HG02973 (cell line): ENCODE results near the gene SLC16A3.
A peak's percentile ranks its signal among the peaks of the same experiment; 100 is the strongest.
"Not testable (repeated sequence)": the region's sequence is repeated elsewhere in the genome, so short reads cannot be mapped to it uniquely, and the experiment has no call there.

Experiments used
- ATAC-seq: cut with Tn5 transposase; IDR thresholded peaks from one replicate; pipeline ENCODE4 v1.9.1; 2021; ENCODE audit warnings: moderate library complexity; ENCODE audit not compliant: unreplicated experiment

Gene SLC16A3

GRCh38 chr17:82259972-82260961, 31.4 kb downstream of the SLC16A3 start:
- not testable (repeated sequence) for ATAC-seq

- no peak for ATAC-seq
Measured at GRCh38 chr17:82262344-82262743, 33.5 kb downstream of the SLC16A3 start.

- no peak for ATAC-seq
Measured at GRCh38 chr17:82263641-82264040, 34.8 kb downstream of the SLC16A3 start.

GRCh38 chr17:82266142-82266541, 37.3 kb downstream of the SLC16A3 start:
- no peak for ATAC-seq

GRCh38 chr17:82267575-82268379, 38.9 kb downstream of the SLC16A3 start:
- no peak for ATAC-seq

- ATAC-seq = no peak
Measured at GRCh38 chr17:82269138-82269881, 40.5 kb downstream of the SLC16A3 start.

- ATAC-seq = no peak
Measured at GRCh38 chr17:82269882-82270500, 41.1 kb downstream of the SLC16A3 start.

GRCh38 chr17:82270651-82271050, 41.8 kb downstream of the SLC16A3 start:
- no peak for ATAC-seq

GRCh38 chr17:82271401-82271800, 42.6 kb downstream of the SLC16A3 start:
- no peak for ATAC-seq

GRCh38 chr17:82272495-82273326, 43.9 kb downstream of the SLC16A3 start:
- ATAC-seq = peak; percentile 11

GRCh38 chr17:82273327-82274133, 44.7 kb downstream of the SLC16A3 start, which contains the start of gene CSNK1D:
TSS of gene CSNK1D (minus strand) at chr17:82273700. CDS start at chr17:82273381, 319 bp downstream.
- ATAC-seq = peak; percentile 61

GRCh38 chr17:82274134-82275020, 45.5 kb downstream of the SLC16A3 start:
- no peak for ATAC-seq

- no peak for ATAC-seq
Measured at GRCh38 chr17:82275326-82275725, 46.5 kb downstream of the SLC16A3 start.

GRCh38 chr17:82276938-82277337, 48.1 kb downstream of the SLC16A3 start:
- ATAC-seq = no peak

GRCh38 chr17:82277851-82278250, 49.0 kb downstream of the SLC16A3 start:
- no peak for ATAC-seq

GRCh38 chr17:82278308-82278707, 49.5 kb downstream of the SLC16A3 start:
- ATAC-seq = no peak

GRCh38 chr17:82278786-82279391, 50.0 kb downstream of the SLC16A3 start:
- no peak for ATAC-seq
